DOHH2 (cell line): ENCODE results near the gene GRK2.

Source experiments
- H3F3A ChIP-seq: fragments of 200-600 bp; sonication (generic), shearing (Covaris generic); 2 replicates; pipeline ENCODE4 v1.6.0; 2016; ENCODE audit warnings: antibody characterized with exemption, mild to moderate bottlenecking; ENCODE audit not compliant: control insufficient read depth, insufficient read depth
- H3K27ac ChIP-seq: fragments of 200-600 bp; sonication (generic); 2 replicates; pipeline ENCODE4 v1.5.1; 2014; ENCODE audit warnings: low read depth, mild to moderate bottlenecking, low read length, moderate library complexity
- H3K27me3 ChIP-seq: fragments of 200-600 bp; sonication (generic); 2 replicates; pipeline ENCODE4 v1.6.1; 2014; ENCODE audit warnings: mild to moderate bottlenecking, low read length, mixed read lengths; ENCODE audit not compliant: control insufficient read depth
- H3K36me3 ChIP-seq: fragments of 200-600 bp; sonication (generic); 2 replicates; pipeline ENCODE4 v1.6.1; 2014; ENCODE audit warnings: mild to moderate bottlenecking, low read length, moderate library complexity, mixed read lengths; ENCODE audit not compliant: control insufficient read depth
- H3K4me1 ChIP-seq: fragments of 200-600 bp; sonication (generic); 2 replicates; pipeline ENCODE4 v1.6.1; 2014; ENCODE audit warnings: mild to moderate bottlenecking, low read length, mixed read lengths; ENCODE audit not compliant: control insufficient read depth
- H3K4me2 ChIP-seq: fragments of 200-600 bp; sonication (generic); 2 replicates; pipeline ENCODE4 v1.6.0; 2014; ENCODE audit warnings: mild to moderate bottlenecking, low read length, moderate library complexity
- H3K4me3 ChIP-seq: fragments of 200-600 bp; sonication (generic); 2 replicates; pipeline ENCODE4 v1.5.1; 2014; ENCODE audit warnings: mild to moderate bottlenecking, low read length, mixed read lengths
- H3K79me2 ChIP-seq: fragments of 200-600 bp; sonication (generic); 2 replicates; pipeline ENCODE4 v1.6.1; 2014; ENCODE audit warnings: mild to moderate bottlenecking, low read length, mixed read lengths; ENCODE audit not compliant: control insufficient read depth
- H3K9me2 ChIP-seq: fragments of 200-600 bp; sonication (generic); replicated peaks from 2 replicates; pipeline ENCODE4 v1.6.1; 2014; ENCODE audit warnings: mild to moderate bottlenecking, low read length, mixed read lengths; ENCODE audit not compliant: control insufficient read depth
- H3K9me3 ChIP-seq: fragments of 200-600 bp; sonication (generic); 2 replicates; pipeline ENCODE4 v1.6.1; 2014; ENCODE audit warnings: antibody characterized with exemption, low read length, mixed read lengths; ENCODE audit not compliant: control insufficient read depth, insufficient read depth
- H4K20me1 ChIP-seq: fragments of 200-600 bp; sonication (generic); 2 replicates; pipeline ENCODE4 v1.6.0; 2014; ENCODE audit warnings: low read depth, mild to moderate bottlenecking, antibody characterized with exemption, low read length, moderate library complexity; ENCODE audit not compliant: control insufficient read depth, insufficient read depth
- CTCF ChIP-seq: fragments of 200-600 bp; sonication (generic); IDR thresholded peaks from one replicate; pipeline ENCODE4 v1.5.1; 2014; ENCODE audit warnings: antibody characterized with exemption, mild to moderate bottlenecking, low read depth, low read length; ENCODE audit not compliant: poor library complexity, severe bottlenecking
- EZH2phosphoT487 ChIP-seq: fragments of 200-600 bp; sonication (generic); IDR thresholded peaks from 2 replicates; pipeline ENCODE4 v1.6.1; 2017; ENCODE audit warnings: borderline replicate concordance, mild to moderate bottlenecking, antibody characterized with exemption, low read length, moderate library complexity, mixed read lengths

GRK2 gene

GRCh38 chr11:67247946-67248550 is 18.2 kb upstream of the GRK2 start:
- H3K36me3 ChIP-seq, result peaks cover 95% of the 10 kb centered on the region
- H3K79me2 ChIP-seq, result peaks cover 14% of the 10 kb centered on the region
- no peaks in the 10 kb centered on the region for H3K9me3 ChIP-seq
- no peaks in the 10 kb centered on the region for H3K27me3 ChIP-seq
- TF ChIP-seq CTCF, result no peak
- H3K4me2 ChIP-seq, result no peak overlapping the region
- no peaks in the 10 kb centered on the region for H3K4me1 ChIP-seq
- no peak overlapping the region for H3K27ac ChIP-seq
- H4K20me1 ChIP-seq, result no peaks in the 10 kb centered on the region
- no peaks in the 10 kb centered on the region for H3K9me2 ChIP-seq
- no peak overlapping the region for H3K4me3 ChIP-seq
- no peaks in the 10 kb centered on the region for H3F3A ChIP-seq

GRCh38 chr11:67248653-67249052 is 17.6 kb upstream of the GRK2 start:
- Histone ChIP-seq H3K79me2 (peaks cover 8% of the 10 kb centered on the region), H3K4me1 (0 out of 2 replicates have a peak, but pooled peaks cover 2% of the 10 kb centered on the region), H3K36me3 (peaks cover 95% of the 10 kb centered on the region), H3K4me3 (no peak overlapping the region), H3F3A (no peaks in the 10 kb centered on the region), H3K27me3 (no peaks in the 10 kb centered on the region), H3K9me2 (no peaks in the 10 kb centered on the region), H3K4me2 (no peak overlapping the region), H4K20me1 (no peaks in the 10 kb centered on the region), H3K9me3 (no peaks in the 10 kb centered on the region), H3K27ac (no peak overlapping the region)
- TF ChIP-seq EZH2phosphoT487 (no peak), CTCF (no peak)

GRCh38 chr11:67250059-67251043 is 15.9 kb upstream of the GRK2 start:
- Histone ChIP-seq H3K36me3 (peaks cover 95% of the 10 kb centered on the region), H3K27me3 (no peaks in the 10 kb centered on the region), H3F3A (no peaks in the 10 kb centered on the region), H3K27ac (no peak overlapping the region), H3K9me2 (no peaks in the 10 kb centered on the region), H4K20me1 (no peaks in the 10 kb centered on the region), H3K9me3 (no peaks in the 10 kb centered on the region), H3K4me1 (0 out of 2 replicates have a peak, but pooled peaks cover 2% of the 10 kb centered on the region), H3K4me2 (no peak overlapping the region), H3K79me2 (no peaks in the 10 kb centered on the region), H3K4me3 (no peak overlapping the region)
- TF ChIP-seq CTCF (no peak), EZH2phosphoT487 (no peak)
